Activated T-cell treated with anti-CD3 and anti-CD28 coated beads, Interleukin-2, amount 50 U/mL, for 24 hours (primary cell): ENCODE measurements around the gene ABCB8.

Source experiments
- DNase-seq: peaks from one replicate; pipeline ENCODE4 v3.0.0-alpha.2; 2020
- H3K27ac Mint-ChIP-seq: 2 replicates; pipeline ENCODE4 v1.8.0; 2020; ENCODE audit warnings: mild to moderate bottlenecking, mixed read lengths
- H3K27me3 Mint-ChIP-seq: 2 replicates; pipeline ENCODE4 v1.8.0; 2020; ENCODE audit warnings: mixed read lengths
- H3K36me3 Mint-ChIP-seq: 2 replicates; pipeline ENCODE4 v1.8.0; 2020; ENCODE audit warnings: low read depth, mixed read lengths
- H3K4me1 Mint-ChIP-seq: 2 replicates; pipeline ENCODE4 v1.8.0; 2020; ENCODE audit warnings: low read depth, mixed read lengths
- H3K4me3 Mint-ChIP-seq: 2 replicates; pipeline ENCODE4 v1.8.0; 2020; ENCODE audit warnings: mild to moderate bottlenecking, moderate library complexity, mixed read lengths
- H3K9me3 Mint-ChIP-seq: 2 replicates; pipeline ENCODE4 v1.8.0; 2020; ENCODE audit warnings: mixed read lengths

The ABCB8 gene

GRCh38 chr7:151028131-151028947 lies at the start of gene ABCB8:
Gene ABCB8, plus strand, starts transcription at chr7:151028450. Its CDS starts 66 bp downstream, at chr7:151028516.
- DNase-seq, result peak; percentile 97
- Mint-ChIP-seq H3K36me3 (peaks cover 38% of the 10 kb centered on the region), H3K27ac (peak within 1 kb of the TSS; percentile 96), H3K4me3 (peak within 1 kb of the TSS; percentile 96), H3K9me3 (no peaks in the 10 kb centered on the region), H3K27me3 (no peaks in the 10 kb centered on the region), H3K4me1 (peaks cover 19% of the 10 kb centered on the region)

- H3K9me3 Mint-ChIP-seq, result no peaks in the 10 kb centered on the region
- peaks cover 23% of the 10 kb centered on the region for H3K4me1 Mint-ChIP-seq
- no peak overlapping the region for H3K4me3 Mint-ChIP-seq
- peaks cover 78% of the 10 kb centered on the region for H3K27me3 Mint-ChIP-seq
- DNase-seq, result no peak
- H3K36me3 Mint-ChIP-seq, result no peaks in the 10 kb centered on the region
- H3K27ac Mint-ChIP-seq, result no peak overlapping the region
Observed at GRCh38 chr7:150979713-150980390, 48.4 kb upstream of the ABCB8 start.

GRCh38 chr7:150980663-150981062 lies 47.6 kb upstream of the ABCB8 start:
- Mint-ChIP-seq H3K27ac (no peak overlapping the region), H3K27me3 (peaks cover 73% of the 10 kb centered on the region), H3K36me3 (no peaks in the 10 kb centered on the region)

GRCh38 chr7:150981644-150982043 lies 46.6 kb upstream of the ABCB8 start:
- H3K27me3 Mint-ChIP-seq, result peaks cover 65% of the 10 kb centered on the region
- no peaks in the 10 kb centered on the region for H3K9me3 Mint-ChIP-seq
- no peak overlapping the region for H3K4me3 Mint-ChIP-seq
- no peak overlapping the region for H3K27ac Mint-ChIP-seq
- H3K4me1 Mint-ChIP-seq, result peaks cover 23% of the 10 kb centered on the region
- no peaks in the 10 kb centered on the region for H3K36me3 Mint-ChIP-seq
- DNase-seq, result no peak

More at GRCh38 chr7:150980663-150981062, 47.6 kb upstream of the ABCB8 start:
- H3K4me1 Mint-ChIP-seq, result peaks cover 19% of the 10 kb centered on the region
- no peak for DNase-seq
- H3K9me3 Mint-ChIP-seq, result no peaks in the 10 kb centered on the region
- no peak overlapping the region for H3K4me3 Mint-ChIP-seq

- no peaks in the 10 kb centered on the region for H3K36me3 Mint-ChIP-seq
- DNase-seq, result no peak
- H3K9me3 Mint-ChIP-seq, result no peaks in the 10 kb centered on the region
- H3K4me1 Mint-ChIP-seq, result peaks cover 16% of the 10 kb centered on the region
- H3K27ac Mint-ChIP-seq, result no peak overlapping the region
- H3K4me3 Mint-ChIP-seq, result no peak overlapping the region
- H3K27me3 Mint-ChIP-seq, result peaks cover 58% of the 10 kb centered on the region
Observed at GRCh38 chr7:150982351-150982750, 45.9 kb upstream of the ABCB8 start.

GRCh38 chr7:150983893-150984368 lies 44.3 kb upstream of the ABCB8 start:
- no peak overlapping the region for H3K27ac Mint-ChIP-seq
- H3K27me3 Mint-ChIP-seq, result peaks cover 49% of the 10 kb centered on the region

GRCh38 chr7:150986099-150986512 lies 42.1 kb upstream of the ABCB8 start:
- no peak overlapping the region for H3K4me3 Mint-ChIP-seq
- peak; percentile 75 for DNase-seq
- H3K36me3 Mint-ChIP-seq, result no peaks in the 10 kb centered on the region
- H3K4me1 Mint-ChIP-seq, result peaks cover 21% of the 10 kb centered on the region
- no peak overlapping the region for H3K27ac Mint-ChIP-seq
- H3K27me3 Mint-ChIP-seq, result peaks cover 30% of the 10 kb centered on the region
- H3K9me3 Mint-ChIP-seq, result peaks cover 15% of the 10 kb centered on the region

More at GRCh38 chr7:150983893-150984368, 44.3 kb upstream of the ABCB8 start:
- H3K9me3 Mint-ChIP-seq, result no peaks in the 10 kb centered on the region
- H3K4me3 Mint-ChIP-seq, result no peak overlapping the region
- H3K36me3 Mint-ChIP-seq, result no peaks in the 10 kb centered on the region
- no peak for DNase-seq
- peaks cover 21% of the 10 kb centered on the region for H3K4me1 Mint-ChIP-seq

- H3K27ac Mint-ChIP-seq, result no peak overlapping the region
- no peak for DNase-seq
- H3K27me3 Mint-ChIP-seq, result peaks cover 25% of the 10 kb centered on the region
- no peak overlapping the region for H3K4me3 Mint-ChIP-seq
- no peaks in the 10 kb centered on the region for H3K36me3 Mint-ChIP-seq
- peaks cover 21% of the 10 kb centered on the region for H3K4me1 Mint-ChIP-seq
- H3K9me3 Mint-ChIP-seq, result peaks cover 19% of the 10 kb centered on the region
Observed at GRCh38 chr7:150986556-150986955, 41.7 kb upstream of the ABCB8 start.

GRCh38 chr7:150988230-150989226 lies 39.7 kb upstream of the ABCB8 start:
- DNase-seq, result peak; percentile 80

GRCh38 chr7:150989456-150989855 lies 38.8 kb upstream of the ABCB8 start:
- Mint-ChIP-seq H3K27me3 (peaks cover 2% of the 10 kb centered on the region), H3K9me3 (peaks cover 19% of the 10 kb centered on the region), H3K27ac (no peak overlapping the region), H3K36me3 (no peaks in the 10 kb centered on the region), H3K4me1 (peaks cover 25% of the 10 kb centered on the region), H3K4me3 (no peak overlapping the region)
- DNase-seq, result no peak

More at GRCh38 chr7:150988230-150989226, 39.7 kb upstream of the ABCB8 start:
- peaks cover 6% of the 10 kb centered on the region for H3K27me3 Mint-ChIP-seq
- peaks cover 21% of the 10 kb centered on the region for H3K4me1 Mint-ChIP-seq
- no peaks in the 10 kb centered on the region for H3K36me3 Mint-ChIP-seq
- peak overlapping the region; percentile 8 for H3K4me3 Mint-ChIP-seq
- peaks cover 19% of the 10 kb centered on the region for H3K9me3 Mint-ChIP-seq
- H3K27ac Mint-ChIP-seq, result no peak overlapping the region

GRCh38 chr7:150990416-150991186 lies 37.6 kb upstream of the ABCB8 start, which contains the start of gene NOS3:
Gene NOS3, plus strand, starts transcription at chr7:150991017. Its CDS starts 2,787 bp downstream, at chr7:150993804.
- H3K9me3 Mint-ChIP-seq, result peaks cover 19% of the 10 kb centered on the region
- no peaks in the 10 kb centered on the region for H3K27me3 Mint-ChIP-seq
- no peak for DNase-seq
- no peaks in the 10 kb centered on the region for H3K36me3 Mint-ChIP-seq
- H3K4me3 Mint-ChIP-seq, result no peak within 1 kb of the TSS
- no peak within 1 kb of the TSS for H3K27ac Mint-ChIP-seq
- peaks cover 29% of the 10 kb centered on the region for H3K4me1 Mint-ChIP-seq

- Mint-ChIP-seq H3K27me3 (no peaks in the 10 kb centered on the region), H3K4me1 (peaks cover 28% of the 10 kb centered on the region), H3K27ac (no peak overlapping the region), H3K36me3 (no peaks in the 10 kb centered on the region), H3K4me3 (no peak overlapping the region), H3K9me3 (peaks cover 19% of the 10 kb centered on the region)
- DNase-seq, result no peak
Observed at GRCh38 chr7:150992051-150992640, 36.1 kb upstream of the ABCB8 start.

- Mint-ChIP-seq H3K9me3 (peaks cover 19% of the 10 kb centered on the region), H3K27me3 (no peaks in the 10 kb centered on the region), H3K4me1 (peaks cover 32% of the 10 kb centered on the region), H3K27ac (no peak overlapping the region), H3K36me3 (no peaks in the 10 kb centered on the region), H3K4me3 (no peak overlapping the region)
- DNase-seq, result no peak
Observed at GRCh38 chr7:150992833-150993302, 35.4 kb upstream of the ABCB8 start.
